Measurements from ENCODE around the gene GSTA2.
"Not testable (repeated sequence)": the region's sequence is repeated elsewhere in the genome, so short reads cannot be mapped to it uniquely, and the experiment has no call there.

Gene GSTA2

GRCh38 chr6:52754443-52754842, 8.8 kb downstream of the GSTA2 start:
- Histone ChIP-seq H3K27me3 (ENCODE audit: insufficient read depth, low read length) (0 out of 2 replicates have a peak, but pooled peaks cover 3% of the 10 kb centered on the region), H2AFZ (ENCODE audit: low read length) (no peak overlapping the region), H3K4me1 (ENCODE audit: insufficient read depth, low read length, severe bottlenecking) (no peaks in the 10 kb centered on the region), H3K9me3 (ENCODE audit: low read length) (no peaks in the 10 kb centered on the region), H3K79me2 (ENCODE audit: insufficient read depth, low read length) (no peaks in the 10 kb centered on the region), H3K36me3 (ENCODE audit: insufficient read depth, low read length) (no peaks in the 10 kb centered on the region), H3K27ac (ENCODE audit: low read depth, low read length, poor library complexity, severe bottlenecking) (no peak overlapping the region), H3F3A (ENCODE audit: insufficient read depth, low read length) (no peaks in the 10 kb centered on the region), H3K9ac (ENCODE audit: low read length) (no peak overlapping the region), H4K20me1 (ENCODE audit: insufficient read depth, low read length) (no peaks in the 10 kb centered on the region), H3K4me3 (ENCODE audit: low read depth, low read length, poor library complexity, severe bottlenecking) (no peak overlapping the region), H3K9me2 (ENCODE audit: low read depth, low read length) (no peaks in the 10 kb centered on the region), H3K4me2 (ENCODE audit: low read length) (no peak overlapping the region)
- no peak for TF ChIP-seq CTCF (IDR thresholded peaks at IDR 0.05; ENCODE audit: low read length)
- no peak for TF ChIP-seq EZH2 (IDR thresholded peaks at IDR 0.05; ENCODE audit: borderline replicate concordance, low read length)

GRCh38 chr6:52753137-52753536, 10.1 kb downstream of the GSTA2 start:
- H3K4me2 ChIP-seq (ENCODE audit: low read length); H3F3A ChIP-seq (ENCODE audit: insufficient read depth, low read length); H3K36me3 ChIP-seq (ENCODE audit: insufficient read depth, low read length); H3K9me2 ChIP-seq (ENCODE audit: low read depth, low read length); H3K27me3 ChIP-seq (ENCODE audit: insufficient read depth, low read length); H2AFZ ChIP-seq (ENCODE audit: low read length); H3K9me3 ChIP-seq (ENCODE audit: low read length); H3K4me1 ChIP-seq (ENCODE audit: insufficient read depth, low read length, severe bottlenecking); H3K27ac ChIP-seq (ENCODE audit: low read depth, low read length, poor library complexity, severe bottlenecking); H3K4me3 ChIP-seq (ENCODE audit: low read depth, low read length, poor library complexity, severe bottlenecking); H3K9ac ChIP-seq (ENCODE audit: low read length); H4K20me1 ChIP-seq (ENCODE audit: insufficient read depth, low read length); H3K79me2 ChIP-seq (ENCODE audit: insufficient read depth, low read length): not testable (repeated sequence)

DNA sequence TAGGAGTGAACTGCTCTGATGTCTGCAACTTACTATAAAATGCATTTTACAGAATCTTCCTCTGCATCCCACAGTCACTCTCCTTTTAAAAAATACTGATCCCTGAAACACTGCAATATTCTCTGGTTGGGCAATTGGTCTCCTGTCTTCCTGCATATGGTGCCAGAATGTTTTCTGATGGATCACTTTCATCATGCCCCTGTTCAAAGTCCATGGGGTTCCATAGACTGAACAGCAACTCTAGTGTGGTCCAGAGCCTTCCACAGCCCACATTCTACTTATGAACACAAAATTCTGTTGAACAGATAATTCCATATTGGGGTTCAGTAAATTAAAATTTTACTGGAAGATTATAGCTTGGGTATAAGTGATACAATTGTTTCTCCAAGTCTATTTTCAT, 11.0 kb downstream of the GSTA2 start:
- Histone ChIP-seq H3K9me3 (ENCODE audit: low read length) (no peaks in the 10 kb centered on the region), H3K4me3 (ENCODE audit: low read depth, low read length, poor library complexity, severe bottlenecking) (no peak overlapping the region), H3K9me2 (ENCODE audit: low read depth, low read length) (no peaks in the 10 kb centered on the region), H3K4me1 (ENCODE audit: insufficient read depth, low read length, severe bottlenecking) (no peaks in the 10 kb centered on the region), H3K27ac (ENCODE audit: low read depth, low read length, poor library complexity, severe bottlenecking) (no peak overlapping the region), H3K79me2 (ENCODE audit: insufficient read depth, low read length) (no peaks in the 10 kb centered on the region), H4K20me1 (ENCODE audit: insufficient read depth, low read length) (no peaks in the 10 kb centered on the region), H3F3A (ENCODE audit: insufficient read depth, low read length) (no peaks in the 10 kb centered on the region), H2AFZ (ENCODE audit: low read length) (no peak overlapping the region), H3K4me2 (ENCODE audit: low read length) (no peak overlapping the region), H3K36me3 (ENCODE audit: insufficient read depth, low read length) (no peaks in the 10 kb centered on the region), H3K9ac (ENCODE audit: low read length) (no peak overlapping the region), H3K27me3 (ENCODE audit: insufficient read depth, low read length) (0 out of 2 replicates have a peak, but pooled peaks cover 3% of the 10 kb centered on the region)
- TF ChIP-seq EZH2 (IDR thresholded peaks at IDR 0.05; ENCODE audit: borderline replicate concordance, low read length) (no peak), CTCF (IDR thresholded peaks at IDR 0.05; ENCODE audit: low read length) (no peak)

GRCh38 chr6:52749556-52750152, 13.6 kb downstream of the GSTA2 start:
- no peak overlapping the region for H2AFZ ChIP-seq (ENCODE audit: low read length)
- no peaks in the 10 kb centered on the region for H3K36me3 ChIP-seq (ENCODE audit: insufficient read depth, low read length)
- H3K4me2 ChIP-seq (ENCODE audit: low read length): no peak overlapping the region
- H4K20me1 ChIP-seq (ENCODE audit: insufficient read depth, low read length): no peaks in the 10 kb centered on the region
- H3K4me1 ChIP-seq (ENCODE audit: insufficient read depth, low read length, severe bottlenecking): no peaks in the 10 kb centered on the region
- TF ChIP-seq EZH2 (IDR thresholded peaks at IDR 0.05; ENCODE audit: borderline replicate concordance, low read length) (no peak), CTCF (IDR thresholded peaks at IDR 0.05; ENCODE audit: low read length) (no peak)
- H3K9me2 ChIP-seq (ENCODE audit: low read depth, low read length): no peaks in the 10 kb centered on the region
- H3K79me2 ChIP-seq (ENCODE audit: insufficient read depth, low read length): no peaks in the 10 kb centered on the region
- H3K9ac ChIP-seq (ENCODE audit: low read length): no peak overlapping the region
- 0 out of 2 replicates have a peak, but pooled peaks cover 3% of the 10 kb centered on the region for H3K27me3 ChIP-seq (ENCODE audit: insufficient read depth, low read length)
- no peaks in the 10 kb centered on the region for H3K9me3 ChIP-seq (ENCODE audit: low read length)
- H3F3A ChIP-seq (ENCODE audit: insufficient read depth, low read length): no peaks in the 10 kb centered on the region
- no peak overlapping the region for H3K4me3 ChIP-seq (ENCODE audit: low read depth, low read length, poor library complexity, severe bottlenecking)
- H3K27ac ChIP-seq (ENCODE audit: low read depth, low read length, poor library complexity, severe bottlenecking): no peak overlapping the region

GRCh38 chr6:52747301-52747700, 16.0 kb downstream of the GSTA2 start:
- not testable (repeated sequence) for H3K4me1 ChIP-seq (ENCODE audit: insufficient read depth, low read length, severe bottlenecking); H3K27me3 ChIP-seq (ENCODE audit: insufficient read depth, low read length); H3F3A ChIP-seq (ENCODE audit: insufficient read depth, low read length); H3K4me3 ChIP-seq (ENCODE audit: low read depth, low read length, poor library complexity, severe bottlenecking); H3K27ac ChIP-seq (ENCODE audit: low read depth, low read length, poor library complexity, severe bottlenecking); H3K9ac ChIP-seq (ENCODE audit: low read length); H3K79me2 ChIP-seq (ENCODE audit: insufficient read depth, low read length); H3K36me3 ChIP-seq (ENCODE audit: insufficient read depth, low read length); H2AFZ ChIP-seq (ENCODE audit: low read length); H3K4me2 ChIP-seq (ENCODE audit: low read length); H3K9me2 ChIP-seq (ENCODE audit: low read depth, low read length); H4K20me1 ChIP-seq (ENCODE audit: insufficient read depth, low read length); H3K9me3 ChIP-seq (ENCODE audit: low read length)
